Parietal lobe (tissue), 1 donor: ENCODE results near the gene RBM33. TPM values are rescaled to one million over a fixed set of nuclear protein-coding genes. Genes with fewer than 3 reads are reported as not detected.

ENCODE experiments used
- total RNA-seq: library from RNA; depleted of rRNA; stranded (reverse); fragments of >200 nt; gene quantifications from one replicate; pipeline ENCODE4 v1.2.3, GENCODE V29; 2014

Gene RBM33, protein sequence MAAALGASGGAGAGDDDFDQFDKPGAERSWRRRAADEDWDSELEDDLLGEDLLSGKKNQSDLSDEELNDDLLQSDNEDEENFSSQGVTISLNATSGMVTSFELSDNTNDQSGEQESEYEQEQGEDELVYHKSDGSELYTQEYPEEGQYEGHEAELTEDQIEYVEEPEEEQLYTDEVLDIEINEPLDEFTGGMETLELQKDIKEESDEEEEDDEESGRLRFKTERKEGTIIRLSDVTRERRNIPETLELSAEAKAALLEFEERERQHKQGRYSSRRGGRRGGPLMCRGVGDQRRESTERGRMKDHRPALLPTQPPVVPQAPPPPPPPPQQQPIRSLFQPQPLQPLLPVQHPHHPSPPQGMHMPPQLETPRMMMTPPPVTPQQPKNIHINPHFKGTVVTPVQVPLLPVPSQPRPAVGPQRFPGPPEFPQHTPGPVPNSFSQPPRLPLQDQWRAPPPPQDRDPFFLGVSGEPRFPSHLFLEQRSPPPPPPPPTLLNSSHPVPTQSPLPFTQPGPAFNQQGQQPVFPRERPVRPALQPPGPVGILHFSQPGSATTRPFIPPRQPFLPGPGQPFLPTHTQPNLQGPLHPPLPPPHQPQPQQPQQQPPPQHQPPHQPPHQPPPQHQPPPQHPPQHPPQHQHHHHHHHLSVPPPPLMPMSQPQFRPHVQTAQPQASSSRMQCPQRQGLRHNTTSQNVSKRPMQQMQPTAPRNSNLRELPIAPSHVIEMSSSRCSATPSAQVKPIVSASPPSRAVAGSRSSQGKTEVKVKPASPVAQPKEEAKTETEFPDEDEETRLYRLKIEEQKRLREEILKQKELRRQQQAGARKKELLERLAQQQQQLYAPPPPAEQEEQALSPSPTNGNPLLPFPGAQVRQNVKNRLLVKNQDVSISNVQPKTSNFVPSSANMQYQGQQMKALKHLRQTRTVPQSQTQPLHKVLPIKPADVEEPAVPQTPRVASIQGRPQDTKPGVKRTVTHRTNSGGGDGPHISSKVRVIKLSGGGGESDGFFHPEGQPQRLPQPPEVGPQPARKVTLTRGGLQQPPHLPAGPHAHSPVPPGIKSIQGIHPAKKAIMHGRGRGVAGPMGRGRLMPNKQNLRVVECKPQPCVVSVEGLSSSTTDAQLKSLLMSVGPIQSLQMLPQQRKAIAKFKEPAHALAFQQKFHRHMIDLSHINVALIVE
- 93.9 TPM for total RNA-seq

GRCh38 chr7:155644178-155644970, at the start of gene RBM33:
Gene RBM33, plus strand, starts transcription at chr7:155644661. Its CDS starts 216 bp downstream, at chr7:155644877.

DNA sequence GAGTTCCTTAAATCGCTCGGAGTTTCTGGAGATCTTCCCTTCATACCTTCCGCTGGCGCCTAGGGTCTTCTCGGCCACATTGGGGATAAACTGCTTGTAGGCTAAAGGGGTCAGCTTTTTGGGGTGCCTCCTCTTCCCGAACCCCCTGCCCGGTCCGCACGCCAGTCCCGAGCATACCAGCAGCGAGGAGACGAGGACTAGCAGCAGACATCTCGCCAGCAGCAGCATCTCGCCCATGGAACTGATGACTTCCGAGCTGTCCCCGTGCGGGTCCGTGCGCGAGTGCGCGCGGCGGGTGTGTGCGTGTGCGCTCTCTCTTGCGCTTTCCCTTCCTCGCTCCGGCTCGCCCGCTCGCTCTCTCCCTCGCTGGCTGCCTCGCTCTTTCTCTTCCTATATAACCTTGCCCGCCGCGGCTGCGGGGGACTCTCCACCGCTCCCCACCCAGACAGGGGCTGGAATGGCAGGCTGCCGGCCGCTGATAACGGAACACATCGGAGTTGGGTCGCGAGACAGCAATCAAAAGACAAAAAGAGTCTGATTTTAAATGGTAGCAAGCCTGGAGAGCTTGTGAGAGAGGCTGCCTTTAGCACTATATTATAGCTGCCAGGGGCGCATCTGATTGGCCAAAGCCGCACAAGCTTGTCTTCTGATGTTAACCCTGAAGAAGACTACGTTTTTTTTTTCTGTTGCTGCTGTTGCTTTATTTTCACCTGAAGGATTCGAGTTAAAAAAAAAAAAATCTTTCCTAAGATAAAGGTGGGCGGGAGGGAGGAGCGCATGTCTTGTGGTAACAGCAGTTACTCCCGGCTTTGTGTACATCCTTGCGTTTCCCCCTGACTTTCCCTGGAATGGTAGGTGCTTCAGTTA, 167.7 kb downstream of the RBM33 start, which contains the start of gene SHH:
Gene SHH, minus strand, starts transcription at position 569 of the 867 bp plus-strand sequence. Its CDS starts 341 bp downstream, at position 228.

Other genes starting within 250 kb of the RBM33 start
- gene EN2, start 186.5 kb upstream of the RBM33 start, total RNA-seq, result not detected
- not detected for gene CNPY1, start 98.1 kb upstream of the RBM33 start, total RNA-seq
- 0.63 TPM for gene SHH, start 167.8 kb downstream of the RBM33 start, total RNA-seq